Esophagus muscularis mucosa (tissue), 3 donors: ENCODE results near the gene TRAPPC5.

Experiments
- CTCF ChIP-seq, 3 experiments: fragments of 200-600 bp in 2 of 3; fragments of 450-650 bp in 1 of 3; sonication (generic) in 2 of 3; IDR thresholded peaks; one replicate each; pipeline ENCODE4 v1.5.1; 2017 to 2019; ENCODE audit warnings: antibody characterized with exemption in 3 of 3, mild to moderate bottlenecking in 2 of 3, moderate library complexity in 1 of 3
- POLR2A ChIP-seq: fragments of 450-650 bp; IDR thresholded peaks from one replicate; pipeline ENCODE4 v1.6.1; 2017; ENCODE audit warnings: antibody characterized with exemption, moderate library complexity, mild to moderate bottlenecking, low read depth
- POLR2AphosphoS5 ChIP-seq, 2 donors: sonication (generic); formaldehyde crosslinking; IDR thresholded peaks; one replicate each; pipeline ENCODE4 v1.6.1; 2017; ENCODE audit warnings: antibody characterized with exemption in 2 of 2

DNA sequence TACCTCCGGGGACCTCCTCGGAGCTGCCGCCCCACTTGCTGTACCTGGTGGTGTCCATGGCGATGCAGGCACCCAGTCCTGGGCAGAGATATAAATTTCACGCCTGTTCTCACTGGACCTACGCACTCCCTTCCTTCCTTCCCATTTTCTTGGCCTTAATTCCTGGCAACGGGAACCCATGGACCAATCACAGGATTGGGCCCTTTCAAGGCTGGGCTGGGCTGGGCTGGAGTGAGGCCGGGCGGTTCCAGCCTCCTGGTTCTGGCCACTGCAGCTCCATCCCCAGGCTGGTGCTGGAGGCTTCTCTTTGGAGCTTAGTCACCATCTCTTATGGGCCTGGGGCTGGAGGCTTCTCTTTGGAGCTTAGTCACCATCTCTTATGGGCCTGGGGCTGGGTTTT, 51.4 kb downstream of the TRAPPC5 start, which contains the start of gene CLEC4G:
- TF ChIP-seq CTCF (IDR thresholded peaks at IDR 0.05) (no peak), POLR2AphosphoS5 (IDR thresholded peaks at IDR 0.05) (no peak), POLR2A (no peak)
